Measurements from ENCODE around the gene LIMA1. TPM values are rescaled to one million over a fixed set of nuclear protein-coding genes. Genes with fewer than 3 reads are reported as not detected.

Gene LIMA1
- total RNA-seq, 2 donors from 2014 or later = 228 to 385 TPM

DNA sequence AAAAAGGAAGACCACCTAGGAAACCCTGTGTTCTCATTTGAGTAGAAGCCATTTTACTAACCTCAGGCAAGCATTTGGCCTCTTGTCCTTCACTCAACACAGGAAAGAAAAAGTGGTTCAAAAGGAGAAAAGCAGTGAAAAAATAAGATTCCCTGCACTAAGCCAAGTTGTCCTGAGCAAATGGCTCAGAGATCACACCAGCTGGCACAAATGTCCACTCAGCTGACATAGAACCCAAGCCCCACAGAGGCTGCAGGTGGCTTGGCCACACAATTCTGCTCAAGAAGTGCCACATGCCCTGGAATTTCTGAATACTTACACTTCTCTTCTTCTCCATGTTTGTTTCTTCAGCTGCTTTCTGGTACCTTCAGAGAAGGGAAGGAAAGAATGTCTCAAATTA, 52.0 kb downstream of the LIMA1 start:
- intact Hi-C loops (cut with DNase I) = no loop called here
- no peak for DNase-seq
- no peaks in the 10 kb centered on the region for H3K27me3 ChIP-seq
- TF ChIP-seq, protein P1, sequence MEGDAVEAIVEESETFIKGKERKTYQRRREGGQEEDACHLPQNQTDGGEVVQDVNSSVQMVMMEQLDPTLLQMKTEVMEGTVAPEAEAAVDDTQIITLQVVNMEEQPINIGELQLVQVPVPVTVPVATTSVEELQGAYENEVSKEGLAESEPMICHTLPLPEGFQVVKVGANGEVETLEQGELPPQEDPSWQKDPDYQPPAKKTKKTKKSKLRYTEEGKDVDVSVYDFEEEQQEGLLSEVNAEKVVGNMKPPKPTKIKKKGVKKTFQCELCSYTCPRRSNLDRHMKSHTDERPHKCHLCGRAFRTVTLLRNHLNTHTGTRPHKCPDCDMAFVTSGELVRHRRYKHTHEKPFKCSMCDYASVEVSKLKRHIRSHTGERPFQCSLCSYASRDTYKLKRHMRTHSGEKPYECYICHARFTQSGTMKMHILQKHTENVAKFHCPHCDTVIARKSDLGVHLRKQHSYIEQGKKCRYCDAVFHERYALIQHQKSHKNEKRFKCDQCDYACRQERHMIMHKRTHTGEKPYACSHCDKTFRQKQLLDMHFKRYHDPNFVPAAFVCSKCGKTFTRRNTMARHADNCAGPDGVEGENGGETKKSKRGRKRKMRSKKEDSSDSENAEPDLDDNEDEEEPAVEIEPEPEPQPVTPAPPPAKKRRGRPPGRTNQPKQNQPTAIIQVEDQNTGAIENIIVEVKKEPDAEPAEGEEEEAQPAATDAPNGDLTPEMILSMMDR (IDR thresholded peaks at IDR 0.05) = no peak
- no peak overlapping the region for H3K9ac ChIP-seq (ENCODE audit: low read depth in 2 of 2, low read length in 2 of 2)
- no peak overlapping the region for H3K27ac ChIP-seq
- H3K4me1 ChIP-seq = no peaks in the 10 kb centered on the region
- no peaks in the 10 kb centered on the region for H3K9me3 ChIP-seq
- H3K4me3 ChIP-seq = no peak overlapping the region
- no peaks in the 10 kb centered on the region for H3K36me3 ChIP-seq

- TF ChIP-seq, protein P1 (IDR thresholded peaks at IDR 0.05) = no peak
- Histone ChIP-seq H3K36me3 (no peaks in the 10 kb centered on the region), H3K9ac (ENCODE audit: low read depth in 2 of 2, low read length in 2 of 2) (no peak overlapping the region), H3K4me1 (no peaks in the 10 kb centered on the region), H3K27me3 (no peaks in the 10 kb centered on the region), H3K9me3 (no peaks in the 10 kb centered on the region), H3K4me3 (no peak overlapping the region), H3K27ac (no peak overlapping the region)
- no peak for DNase-seq
- intact Hi-C loops (cut with DNase I) = no loop called here
These were observed 53.1 kb downstream of the LIMA1 start for GRCh38 chr12:50230217-50230616.

DNA sequence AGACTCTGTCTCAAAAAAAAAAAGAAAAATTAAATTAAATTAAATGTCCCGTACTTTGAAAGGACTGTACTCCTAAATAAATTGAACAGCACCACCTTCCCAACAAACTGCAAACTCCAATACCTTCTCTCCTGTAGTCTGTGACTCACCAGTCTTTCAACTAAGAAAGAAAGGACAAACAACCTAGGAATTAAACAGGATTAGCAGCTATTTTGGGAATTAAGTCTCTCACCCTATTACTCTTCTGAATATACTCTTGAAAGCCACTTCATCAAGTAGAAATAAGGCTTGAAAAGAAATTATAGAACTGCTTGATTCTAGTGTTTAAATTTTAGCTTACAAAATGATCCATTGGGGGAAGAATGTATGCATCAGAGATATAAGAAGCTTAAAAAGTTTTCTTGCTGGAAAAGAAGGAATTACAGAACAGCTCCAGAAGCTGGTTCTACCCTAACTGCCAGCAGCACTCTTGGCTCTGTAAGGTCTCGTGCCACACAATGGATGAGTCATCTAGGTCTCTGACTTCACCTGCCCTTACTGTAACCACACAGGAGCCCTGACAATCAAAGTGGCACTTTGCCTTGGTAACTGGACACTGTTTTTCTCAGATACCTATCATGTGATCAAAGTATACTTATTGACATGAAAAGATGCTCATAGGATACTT, 59.2 kb downstream of the LIMA1 start:
- no peak for DNase-seq
- Histone ChIP-seq H3K9me3 (no peaks in the 10 kb centered on the region), H3K4me3 (no peak overlapping the region), H3K4me1 (no peaks in the 10 kb centered on the region), H3K9ac (ENCODE audit: low read depth in 2 of 2, low read length in 2 of 2) (no peak overlapping the region), H3K36me3 (no peaks in the 10 kb centered on the region), H3K27ac (no peak overlapping the region), H3K27me3 (no peaks in the 10 kb centered on the region)
- TF ChIP-seq, protein P1 (IDR thresholded peaks at IDR 0.05) = no peak
- intact Hi-C loops (cut with DNase I) = loop anchor here (10.0 kb wide), 1 partner anchor 61 kb away; the partner anchor contains the start of gene LIMA1

GRCh38 chr12:50222275-50222783, 61.0 kb downstream of the LIMA1 start:
- H3K36me3 ChIP-seq = no peaks in the 10 kb centered on the region
- peak overlapping the region; percentile 45 for H3K27ac ChIP-seq
- no peaks in the 10 kb centered on the region for H3K9me3 ChIP-seq
- H3K27me3 ChIP-seq = no peaks in the 10 kb centered on the region
- DNase-seq = peak; percentile 57
- TF ChIP-seq, protein P1 (IDR thresholded peaks at IDR 0.05) = no peak
- H3K4me1 ChIP-seq = no peaks in the 10 kb centered on the region
- intact Hi-C loops (cut with DNase I) = loop anchor here (10.0 kb wide), 1 partner anchor 62 kb away; the partner anchor contains the start of gene LIMA1
- peak overlapping the region; percentile 38 to 46 for H3K9ac ChIP-seq (ENCODE audit: low read depth in 2 of 2, low read length in 2 of 2)
- H3K4me3 ChIP-seq = peak overlapping the region; percentile 16

DNA sequence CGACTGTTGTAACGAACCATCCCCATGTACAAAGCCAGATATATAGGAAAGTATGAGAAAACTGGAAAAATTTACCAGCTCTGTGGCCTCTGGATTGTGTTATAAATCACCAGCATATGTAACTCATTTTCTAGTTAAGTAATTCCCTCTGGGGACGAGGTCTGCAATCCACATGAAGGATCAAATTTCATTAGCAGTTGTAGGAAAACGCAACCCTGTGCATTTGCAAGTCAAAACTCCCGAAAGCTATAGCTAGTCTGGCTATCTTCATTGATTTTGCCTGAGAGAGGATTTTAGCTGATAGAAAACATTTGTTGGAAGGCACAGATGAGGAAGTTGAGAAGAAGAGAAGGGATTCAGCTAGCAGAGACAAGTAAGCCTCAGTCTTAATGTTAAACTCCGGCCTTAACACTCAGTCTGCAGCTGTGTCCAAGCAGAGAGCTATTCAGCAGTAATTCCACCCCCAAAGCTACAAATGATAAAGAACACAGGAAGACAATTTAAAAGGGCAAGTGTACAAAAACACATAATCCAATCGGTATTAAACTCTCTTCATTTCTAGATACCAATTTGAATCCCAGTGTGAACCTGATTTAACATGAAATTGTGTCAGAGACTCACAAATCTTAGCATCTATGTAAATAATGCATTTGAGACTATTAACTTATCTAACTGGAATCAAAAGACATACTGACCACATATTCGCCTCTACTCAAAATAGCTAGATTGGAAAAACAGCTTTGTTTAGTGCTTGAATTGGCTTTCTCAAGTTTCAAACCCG, 61.9 kb downstream of the LIMA1 start:
- H3K27me3 ChIP-seq = no peaks in the 10 kb centered on the region
- peak overlapping the region; percentile 45 for H3K27ac ChIP-seq
- no peak for DNase-seq
- no peaks in the 10 kb centered on the region for H3K36me3 ChIP-seq
- TF ChIP-seq, protein P1 (IDR thresholded peaks at IDR 0.05) = no peak
- H3K9ac ChIP-seq (ENCODE audit: low read depth in 2 of 2, low read length in 2 of 2) = peak overlapping the region in 1 of 2 donors; percentile 46
- no peaks in the 10 kb centered on the region for H3K9me3 ChIP-seq
- H3K4me1 ChIP-seq = no peaks in the 10 kb centered on the region
- intact Hi-C loops (cut with DNase I) = loop anchor here (10.0 kb wide), 1 partner anchor 63 kb away; the partner anchor contains the start of gene LIMA1
- H3K4me3 ChIP-seq = peak overlapping the region; percentile 16

Measured in colonic mucosa (tissue), 4 donors.